Fibroblast of villous mesenchyme (primary cell): ENCODE data around the gene MAD1L1. TPM values are rescaled to one million over a fixed set of nuclear protein-coding genes. Genes with fewer than 3 reads are reported as not detected.

Experiments used
- DNase-seq: peaks from one replicate; pipeline ENCODE4 v3.0.0-alpha.2; 2010; ENCODE audit warnings: low read depth
- H3K4me3 ChIP-seq: 2 replicates; pipeline ENCODE4 v1.5.1; 2011; ENCODE audit warnings: low read depth, mild to moderate bottlenecking, low read length
- total RNA-seq: library from RNA; depleted of rRNA; stranded (reverse); fragments of >200 nt; gene quantifications from 2 replicates; pipeline ENCODE4 v1.2.3, GENCODE V29; 2012
- TF ChIP-seq, protein P1 (sequence below): IDR thresholded peaks from 2 replicates; pipeline ENCODE4 v1.5.1; 2012; ENCODE audit warnings: low read depth, mild to moderate bottlenecking, low read length; ENCODE audit not compliant: insufficient read depth

The MAD1L1 gene
- total RNA-seq, 1 donor = 43.6 TPM

DNA sequence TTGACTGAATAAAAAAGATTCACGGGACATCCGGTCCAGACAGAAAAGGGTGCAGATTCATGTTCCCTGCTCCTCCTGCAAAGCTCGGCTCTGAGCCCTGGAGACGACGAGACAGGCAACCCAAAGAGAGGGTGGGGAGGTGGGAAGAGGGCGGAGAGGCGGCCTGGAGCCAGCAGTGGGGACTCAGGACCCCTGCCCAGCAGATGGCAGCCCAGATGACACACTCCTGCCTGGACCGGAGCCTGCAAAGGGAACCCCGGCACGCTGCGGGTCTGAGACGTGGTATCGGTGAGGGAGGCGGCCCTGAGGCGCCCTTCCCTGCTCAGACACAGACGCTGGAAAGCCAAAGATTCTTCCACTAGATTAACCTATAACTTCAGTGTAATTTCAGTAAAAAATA lies 311.9 kb downstream of the MAD1L1 start:
- TF ChIP-seq, protein P1, sequence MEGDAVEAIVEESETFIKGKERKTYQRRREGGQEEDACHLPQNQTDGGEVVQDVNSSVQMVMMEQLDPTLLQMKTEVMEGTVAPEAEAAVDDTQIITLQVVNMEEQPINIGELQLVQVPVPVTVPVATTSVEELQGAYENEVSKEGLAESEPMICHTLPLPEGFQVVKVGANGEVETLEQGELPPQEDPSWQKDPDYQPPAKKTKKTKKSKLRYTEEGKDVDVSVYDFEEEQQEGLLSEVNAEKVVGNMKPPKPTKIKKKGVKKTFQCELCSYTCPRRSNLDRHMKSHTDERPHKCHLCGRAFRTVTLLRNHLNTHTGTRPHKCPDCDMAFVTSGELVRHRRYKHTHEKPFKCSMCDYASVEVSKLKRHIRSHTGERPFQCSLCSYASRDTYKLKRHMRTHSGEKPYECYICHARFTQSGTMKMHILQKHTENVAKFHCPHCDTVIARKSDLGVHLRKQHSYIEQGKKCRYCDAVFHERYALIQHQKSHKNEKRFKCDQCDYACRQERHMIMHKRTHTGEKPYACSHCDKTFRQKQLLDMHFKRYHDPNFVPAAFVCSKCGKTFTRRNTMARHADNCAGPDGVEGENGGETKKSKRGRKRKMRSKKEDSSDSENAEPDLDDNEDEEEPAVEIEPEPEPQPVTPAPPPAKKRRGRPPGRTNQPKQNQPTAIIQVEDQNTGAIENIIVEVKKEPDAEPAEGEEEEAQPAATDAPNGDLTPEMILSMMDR = no peak
- no peak for DNase-seq
- H3K4me3 ChIP-seq = no peak overlapping the region

DNA sequence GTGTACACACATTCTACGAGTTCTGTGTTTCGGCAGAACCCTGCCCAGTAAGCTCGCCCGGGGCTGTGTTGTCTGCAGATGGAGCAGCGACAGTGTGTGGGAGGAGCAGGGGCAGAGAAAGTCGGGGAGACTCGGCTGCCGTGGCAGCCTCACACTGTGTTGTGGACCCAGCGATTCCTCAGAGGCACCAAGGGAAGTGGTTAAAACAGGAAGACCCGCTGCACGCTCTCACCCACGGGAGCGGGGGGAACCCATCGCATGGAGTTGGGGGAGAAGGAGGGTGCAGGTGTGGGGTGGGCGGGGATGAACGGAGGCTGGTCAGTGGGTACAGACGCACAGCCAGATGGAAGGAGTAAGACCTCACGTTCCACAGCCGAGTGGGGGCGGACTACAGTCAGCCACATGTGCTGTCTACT lies 312.5 kb downstream of the MAD1L1 start:
- no peak overlapping the region for H3K4me3 ChIP-seq
- TF ChIP-seq, protein P1 = no peak
- DNase-seq = peak; percentile 51

DNA sequence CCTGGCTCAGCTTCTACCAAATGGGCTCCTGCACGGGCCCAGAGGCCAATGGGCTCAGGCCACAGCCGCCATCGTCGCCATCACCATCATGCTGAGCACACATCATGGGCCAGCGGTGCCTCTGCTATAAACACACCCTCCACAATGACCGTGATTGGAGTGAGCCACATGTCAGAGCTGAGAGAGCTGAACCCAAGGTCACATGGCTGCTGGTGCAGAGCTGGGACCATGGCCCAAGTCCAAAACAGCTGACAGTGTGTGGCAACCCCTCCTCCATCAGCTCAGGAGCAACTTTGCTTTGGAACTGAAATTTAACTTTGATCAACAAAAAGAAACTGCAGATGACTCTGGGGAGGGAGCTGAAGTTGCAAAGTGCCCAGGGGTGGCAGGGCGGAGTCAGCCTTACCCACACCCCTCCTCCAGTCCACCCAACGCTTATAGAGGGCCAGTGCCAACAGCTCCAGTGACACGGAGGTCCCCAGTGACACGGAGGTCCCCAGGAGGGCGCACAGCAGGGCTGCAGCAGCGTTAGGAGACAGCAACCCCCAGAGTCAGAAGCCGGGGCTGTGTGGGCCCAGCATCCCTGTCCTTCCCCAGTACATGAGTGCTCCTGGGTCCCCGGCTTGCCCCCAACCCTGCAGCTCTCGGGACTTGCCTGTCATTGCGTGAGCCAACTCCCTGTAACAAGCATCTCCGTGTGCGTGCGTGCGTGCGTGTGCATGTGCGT lies 313.0 kb downstream of the MAD1L1 start:
- TF ChIP-seq, protein P1 = no peak
- DNase-seq = peak; percentile 51
- no peak overlapping the region for H3K4me3 ChIP-seq

DNA sequence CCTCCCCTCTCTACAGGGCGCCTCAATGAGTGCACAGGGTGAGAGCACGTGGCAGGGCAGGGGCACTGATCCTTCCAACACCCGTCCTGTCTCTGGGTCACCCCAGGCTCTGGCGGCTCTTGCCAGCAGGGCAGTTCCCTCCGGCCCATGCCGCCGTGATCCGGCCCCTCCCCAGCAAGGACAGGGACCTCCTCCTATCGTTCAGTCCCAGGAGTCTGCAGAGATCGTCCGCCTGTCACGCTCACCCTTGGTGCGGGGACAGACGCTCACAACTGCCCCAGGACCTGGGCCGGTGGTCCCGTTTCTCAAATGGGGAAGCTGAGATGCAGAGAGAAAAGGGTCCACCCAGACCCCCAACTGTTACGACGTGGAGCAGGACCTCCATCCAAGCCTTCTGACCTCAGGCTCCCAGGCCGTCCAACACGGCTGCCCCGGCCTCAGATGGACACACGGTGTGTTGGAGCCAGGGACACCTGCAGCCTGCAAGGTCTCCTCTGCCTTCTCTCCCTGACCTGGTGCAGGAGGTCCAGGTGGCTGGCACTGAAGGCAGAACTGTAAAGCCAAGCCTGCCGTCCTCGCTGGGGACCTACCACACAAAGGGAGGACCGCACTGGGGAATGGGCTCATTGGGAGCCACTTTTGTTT lies 313.7 kb downstream of the MAD1L1 start:
- no peak for DNase-seq
- H3K4me3 ChIP-seq = no peak overlapping the region
- TF ChIP-seq, protein P1 = no peak

DNA sequence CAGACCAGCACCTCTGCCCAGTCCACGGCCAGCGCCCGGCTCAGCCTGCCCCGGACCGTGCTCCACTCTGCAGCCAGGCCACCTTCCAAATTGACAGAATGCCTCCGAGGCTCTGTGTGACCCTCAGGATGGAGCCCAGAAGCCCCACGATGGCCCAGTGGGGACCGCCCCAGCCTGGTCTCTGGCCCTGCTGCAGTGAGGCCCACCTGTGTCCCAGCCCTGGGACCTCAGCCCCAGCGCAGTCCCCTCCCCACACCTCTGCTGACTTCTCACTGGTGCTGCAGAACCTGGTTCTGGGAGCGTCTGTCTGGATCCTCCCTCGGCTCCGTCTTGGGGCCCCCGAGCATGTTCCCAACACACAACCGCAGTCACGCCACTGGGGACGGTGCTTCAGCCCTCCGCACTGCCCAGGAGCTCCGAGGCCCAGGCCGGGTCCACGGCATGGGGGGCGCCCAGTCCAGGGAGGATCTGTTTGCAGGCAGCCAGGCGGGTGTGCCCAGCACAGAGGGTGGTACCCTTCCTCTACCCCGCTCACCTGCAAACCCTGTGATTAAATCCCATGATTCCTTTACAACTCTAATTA lies 314.6 kb downstream of the MAD1L1 start:
- TF ChIP-seq, protein P1 = no peak
- H3K4me3 ChIP-seq = no peak overlapping the region

DNA sequence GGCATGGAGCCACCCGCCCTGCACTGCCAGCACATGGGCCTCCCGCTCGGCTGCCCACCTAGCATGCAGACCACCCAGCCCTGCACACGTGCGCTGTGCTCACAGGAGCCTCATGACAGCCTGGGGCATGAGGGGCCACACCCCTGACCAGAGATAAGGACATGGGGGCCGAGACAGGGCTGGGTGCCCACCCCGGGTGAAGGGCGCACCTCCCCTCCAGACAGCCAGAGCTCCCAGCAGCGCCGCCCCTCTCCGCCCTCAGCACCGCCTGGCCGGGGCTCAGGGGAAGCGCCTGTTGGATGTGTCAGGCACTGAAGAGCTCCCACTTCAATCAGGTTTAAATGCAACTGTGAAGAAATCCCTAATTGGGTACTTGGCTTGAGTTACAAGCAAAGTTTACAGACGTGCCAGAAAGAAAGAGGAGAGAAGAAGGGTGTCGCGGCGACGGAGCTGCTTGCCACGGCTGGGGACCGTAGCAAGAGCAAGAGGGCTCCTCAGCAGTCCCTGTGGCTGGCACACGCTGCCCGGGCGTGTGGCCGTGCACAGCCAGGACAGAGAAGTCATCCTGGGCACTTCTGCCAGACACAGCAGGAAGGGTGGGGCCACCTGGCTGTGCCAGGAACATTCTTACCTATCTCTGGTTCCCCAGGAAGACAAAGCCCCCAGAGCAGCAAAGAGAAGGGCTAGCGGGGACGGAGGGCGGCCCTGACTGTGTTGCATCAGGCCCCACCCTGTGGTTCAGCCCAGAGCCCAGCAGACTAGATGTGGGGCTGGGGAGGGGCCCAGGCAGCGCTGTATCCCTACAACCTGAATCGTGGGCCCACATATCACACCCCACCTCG lies 315.3 kb downstream of the MAD1L1 start:
- no peak overlapping the region for H3K4me3 ChIP-seq
- DNase-seq = no peak
- TF ChIP-seq, protein P1 = no peak

More for the DNA sequence above, 314.6 kb downstream of the MAD1L1 start:
- no peak for DNase-seq
